HUES64 (cell line): ENCODE measurements around the gene PAFAH2.

Source experiments
- H3K27ac ChIP-seq: 2 replicates; pipeline ENCODE4 v1.7.0; 2013; ENCODE audit warnings: low read depth, low read length, inconsistent platforms
- H3K27me3 ChIP-seq: 2 replicates; pipeline ENCODE4 v1.6.1; 2013; ENCODE audit warnings: mild to moderate bottlenecking, low read length; ENCODE audit not compliant: insufficient read depth
- H3K36me3 ChIP-seq: 2 replicates; pipeline ENCODE4 v1.6.1; 2013; ENCODE audit warnings: mild to moderate bottlenecking, low read length; ENCODE audit not compliant: insufficient read depth
- H3K4me1 ChIP-seq: 2 replicates; pipeline ENCODE4 v1.6.1; 2013; ENCODE audit warnings: mild to moderate bottlenecking, low read length, moderate library complexity; ENCODE audit not compliant: insufficient read depth
- H3K4me3 ChIP-seq: 2 replicates; pipeline ENCODE4 v1.5.1; 2013; ENCODE audit warnings: mild to moderate bottlenecking, low read length, moderate library complexity
- H3K9ac ChIP-seq: 2 replicates; pipeline ENCODE4 v1.6.1; 2013; ENCODE audit warnings: mild to moderate bottlenecking, low read depth, low read length
- H3K9me3 ChIP-seq: 2 replicates; pipeline ENCODE4 v1.6.1; 2013; ENCODE audit warnings: low read depth, low read length; ENCODE audit not compliant: insufficient read depth
- WGBS: fragments of 150-250, 120-280 bp; methylation state at CpG from one replicate; pipeline ENCODE4 v1.1.7; 2013; ENCODE audit warnings: missing lambda C conversion rate; 5-methylcytosine and 5-hydroxymethylcytosine counted together

The PAFAH2 gene

GRCh38 chr1:26020330-26020768, 22.5 kb upstream of the PAFAH2 start:
- H3K27ac ChIP-seq: no peak overlapping the region
- peaks cover 11% of the 10 kb centered on the region; the same call in 1 of the 2 replicates for H3K4me1 ChIP-seq
- 79% methylated on average over 6 of the region's 6 CpGs for WGBS

GRCh38 chr1:26019641-26020315, 21.9 kb upstream of the PAFAH2 start:
- Histone ChIP-seq H3K4me3 (no peak overlapping the region), H3K36me3 (no peaks in the 10 kb centered on the region), H3K9ac (no peak overlapping the region), H3K27me3 (no peaks in the 10 kb centered on the region), H3K4me1 (peaks cover 11% of the 10 kb centered on the region; the same call in 1 of the 2 replicates), H3K9me3 (no peaks in the 10 kb centered on the region), H3K27ac (no peak overlapping the region)
- 82% methylated on average over 8 of the region's 8 CpGs for WGBS

More at GRCh38 chr1:26020330-26020768, 22.5 kb upstream of the PAFAH2 start:
- Histone ChIP-seq H3K9me3 (no peaks in the 10 kb centered on the region), H3K9ac (no peak overlapping the region), H3K36me3 (no peaks in the 10 kb centered on the region), H3K27me3 (no peaks in the 10 kb centered on the region), H3K4me3 (no peak overlapping the region)

- 90% methylated on average over 5 of the region's 6 CpGs for WGBS
- Histone ChIP-seq H3K36me3 (no peaks in the 10 kb centered on the region), H3K27ac (no peak overlapping the region), H3K4me3 (no peak overlapping the region), H3K9me3 (no peaks in the 10 kb centered on the region), H3K27me3 (no peaks in the 10 kb centered on the region), H3K9ac (no peak overlapping the region), H3K4me1 (peaks cover 11% of the 10 kb centered on the region; the same call in 1 of the 2 replicates)
Measured at GRCh38 chr1:26017606-26018005, 19.7 kb upstream of the PAFAH2 start.

- H3K27me3 ChIP-seq: no peaks in the 10 kb centered on the region
- no peak overlapping the region for H3K9ac ChIP-seq
- no peaks in the 10 kb centered on the region for H3K36me3 ChIP-seq
- H3K4me1 ChIP-seq: peaks cover 11% of the 10 kb centered on the region; the same call in 1 of the 2 replicates
- H3K27ac ChIP-seq: no peak overlapping the region
- 80% methylated on average over 6 of the region's 6 CpGs for WGBS
- no peak overlapping the region for H3K4me3 ChIP-seq
- H3K9me3 ChIP-seq: no peaks in the 10 kb centered on the region
Measured at GRCh38 chr1:26016953-26017545, 19.2 kb upstream of the PAFAH2 start.

- Histone ChIP-seq H3K4me3 (no peak overlapping the region), H3K9ac (no peak overlapping the region), H3K4me1 (peaks cover 11% of the 10 kb centered on the region)
Measured at GRCh38 chr1:26016258-26016952, 18.5 kb upstream of the PAFAH2 start.

GRCh38 chr1:26015358-26015757, 17.5 kb upstream of the PAFAH2 start:
- H3K36me3 ChIP-seq: no peaks in the 10 kb centered on the region
- no peak overlapping the region for H3K9ac ChIP-seq
- H3K9me3 ChIP-seq: no peaks in the 10 kb centered on the region
- H3K4me3 ChIP-seq: no peak overlapping the region
- peaks cover 16% of the 10 kb centered on the region for H3K4me1 ChIP-seq
- H3K27me3 ChIP-seq: no peaks in the 10 kb centered on the region
- 83% methylated on average over 2 of the region's 2 CpGs for WGBS
- H3K27ac ChIP-seq: no peak overlapping the region

More at GRCh38 chr1:26016258-26016952, 18.5 kb upstream of the PAFAH2 start:
- no peak overlapping the region for H3K27ac ChIP-seq
- H3K9me3 ChIP-seq: no peaks in the 10 kb centered on the region
- WGBS: 87% methylated on average over 10 of the region's 10 CpGs
- no peaks in the 10 kb centered on the region for H3K27me3 ChIP-seq
- H3K36me3 ChIP-seq: no peaks in the 10 kb centered on the region

- peaks cover 20% of the 10 kb centered on the region for H3K4me1 ChIP-seq
- no peaks in the 10 kb centered on the region for H3K9me3 ChIP-seq
- H3K27ac ChIP-seq: no peak overlapping the region
- H3K9ac ChIP-seq: no peak overlapping the region
- no peaks in the 10 kb centered on the region for H3K27me3 ChIP-seq
- H3K36me3 ChIP-seq: no peaks in the 10 kb centered on the region
- H3K4me3 ChIP-seq: no peak overlapping the region
- WGBS: 94% methylated on average over 2 of the region's 2 CpGs
Measured at GRCh38 chr1:26014179-26014578, 16.3 kb upstream of the PAFAH2 start.

- no peaks in the 10 kb centered on the region for H3K27me3 ChIP-seq
- no peaks in the 10 kb centered on the region for H3K36me3 ChIP-seq
- H3K9ac ChIP-seq: no peak overlapping the region
- H3K4me3 ChIP-seq: no peak overlapping the region
- 69% methylated on average over 3 of the region's 3 CpGs for WGBS
- H3K27ac ChIP-seq: no peak overlapping the region
- H3K9me3 ChIP-seq: no peaks in the 10 kb centered on the region
- peaks cover 20% of the 10 kb centered on the region for H3K4me1 ChIP-seq
Measured at GRCh38 chr1:26012864-26013263, 15.0 kb upstream of the PAFAH2 start.

- no peak overlapping the region for H3K4me3 ChIP-seq
- H3K27ac ChIP-seq: no peak overlapping the region
- H3K27me3 ChIP-seq: no peaks in the 10 kb centered on the region
- H3K36me3 ChIP-seq: no peaks in the 10 kb centered on the region
- H3K9ac ChIP-seq: no peak overlapping the region
- H3K9me3 ChIP-seq: no peaks in the 10 kb centered on the region
- peaks cover 9% of the 10 kb centered on the region; the same call in 1 of the 2 replicates for H3K4me1 ChIP-seq
- WGBS: 28% methylated on average over 3 of the region's 3 CpGs
Measured at GRCh38 chr1:26010825-26011224, 13.0 kb upstream of the PAFAH2 start.

- peaks cover 9% of the 10 kb centered on the region; the same call in 1 of the 2 replicates for H3K4me1 ChIP-seq
- H3K36me3 ChIP-seq: no peaks in the 10 kb centered on the region
- H3K27me3 ChIP-seq: no peaks in the 10 kb centered on the region
- H3K27ac ChIP-seq: no peak overlapping the region
- H3K9ac ChIP-seq: no peak overlapping the region
- 63% methylated on average over 6 of the region's 6 CpGs for WGBS
- H3K4me3 ChIP-seq: no peak overlapping the region
- no peaks in the 10 kb centered on the region for H3K9me3 ChIP-seq
Measured at GRCh38 chr1:26009796-26010447, 12.1 kb upstream of the PAFAH2 start.

GRCh38 chr1:26006710-26007109, 8.8 kb upstream of the PAFAH2 start:
- 93% methylated on average over 16 of the region's 16 CpGs for WGBS
- Histone ChIP-seq H3K27ac (no peak overlapping the region), H3K4me1 (peaks cover 9% of the 10 kb centered on the region; the same call in 1 of the 2 replicates)

More at GRCh38 chr1:26006710-26007109, 8.8 kb upstream of the PAFAH2 start:
- no peak overlapping the region for H3K9ac ChIP-seq
- H3K4me3 ChIP-seq: no peak overlapping the region
- no peaks in the 10 kb centered on the region for H3K9me3 ChIP-seq
- H3K27me3 ChIP-seq: no peaks in the 10 kb centered on the region
- H3K36me3 ChIP-seq: no peaks in the 10 kb centered on the region
